ELR (cell line): ENCODE results near the gene ELAC2.
"Not testable (repeated sequence)": the region's sequence is repeated elsewhere in the genome, so short reads cannot be mapped to it uniquely, and the experiment has no call there.

Experiments used
- DNase-seq: peaks from one replicate; pipeline ENCODE4 v3.0.0-alpha.2; 2015; ENCODE audit warnings: low read depth

Gene ELAC2

GRCh38 chr17:12990041-12990808, 27.6 kb downstream of the ELAC2 start:
- no peak for DNase-seq

GRCh38 chr17:12987120-12987519, 30.7 kb downstream of the ELAC2 start:
- no peak for DNase-seq

- no peak for DNase-seq
These were observed 32.2 kb downstream of the ELAC2 start for GRCh38 chr17:12985431-12986293.

GRCh38 chr17:12983991-12984884, 33.6 kb downstream of the ELAC2 start:
- peak; percentile 64 for DNase-seq

GRCh38 chr17:12982224-12982623, 35.6 kb downstream of the ELAC2 start:
- no peak for DNase-seq

GRCh38 chr17:12979826-12980500, 37.9 kb downstream of the ELAC2 start:
- DNase-seq: peak; percentile 21

- DNase-seq: no peak
These were observed 38.6 kb downstream of the ELAC2 start for GRCh38 chr17:12979246-12979645.

GRCh38 chr17:12978787-12979186, 39.0 kb downstream of the ELAC2 start:
- DNase-seq: not testable (repeated sequence)

GRCh38 chr17:12977008-12977751, 40.6 kb downstream of the ELAC2 start:
- no peak for DNase-seq

- no peak for DNase-seq
These were observed 43.8 kb downstream of the ELAC2 start for GRCh38 chr17:12974005-12974531.

GRCh38 chr17:12973496-12974004, 44.3 kb downstream of the ELAC2 start:
- DNase-seq: no peak

- DNase-seq: no peak
These were observed 49.9 kb downstream of the ELAC2 start for GRCh38 chr17:12967962-12968361.

GRCh38 chr17:12966413-12966812, 51.4 kb downstream of the ELAC2 start:
- DNase-seq: no peak

GRCh38 chr17:12965988-12966387, 51.8 kb downstream of the ELAC2 start:
- DNase-seq: no peak

- no peak for DNase-seq
These were observed 53.0 kb downstream of the ELAC2 start for GRCh38 chr17:12964840-12965239.

- DNase-seq: no peak
These were observed 53.7 kb downstream of the ELAC2 start for GRCh38 chr17:12964162-12964561.

- no peak for DNase-seq
These were observed 54.3 kb downstream of the ELAC2 start for GRCh38 chr17:12963505-12963904.

GRCh38 chr17:12961655-12962054, 56.2 kb downstream of the ELAC2 start:
- no peak for DNase-seq

- peak; percentile 52 for DNase-seq
These were observed 58.4 kb downstream of the ELAC2 start for GRCh38 chr17:12959441-12959840.

GRCh38 chr17:12958786-12959185, 59.0 kb downstream of the ELAC2 start:
- DNase-seq: peak; percentile 15
